ENCODE data around the gene TMEM132C. TPM values are rescaled to one million over a fixed set of nuclear protein-coding genes. Genes with fewer than 3 reads are reported as not detected.

Gene TMEM132C
- total and polyA plus RNA-seq, 2 of the 13 experiments (the other 11 are each of a cell fraction or from before 2014, with no cell fraction given) = not detected

- ATAC-seq (no peak), FAIRE-seq (no peak), DNase-seq (ENCODE audit: low spot score) (no peak)
- Histone ChIP-seq H3K36me3 (replicated peaks in 1 of 2; ENCODE audit: control insufficient read depth in 1 of 2, insufficient read depth in 2 of 2, low read length in 2 of 2) (no peaks in the 10 kb centered on the region), H3K4me1 (ENCODE audit: insufficient read depth, low read length) (no peaks in the 10 kb centered on the region), H3K9me3 (ENCODE audit: low read length) (no peaks in the 10 kb centered on the region; the same call in 1 of the 2 replicates), H3K4me3 (replicated peaks in 1 of 3; ENCODE audit: insufficient read depth in 1 of 3, low read depth in 2 of 3, low read length in 3 of 3) (no peak overlapping the region), H3K9ac (ENCODE audit: insufficient read depth, low read depth, low read length) (no peak overlapping the region), H2AFZ (ENCODE audit: low read length) (no peak overlapping the region), H3K4me2 (ENCODE audit: low read depth, low read length) (no peak overlapping the region), H3K27me3 (ENCODE audit: control insufficient read depth in 1 of 2, insufficient read depth in 2 of 2, low read length in 2 of 2) (peaks cover 0 to 4% of the 10 kb centered on the region in 2 experiments; a peak in 1 of 5 replicates), H3K27ac (ENCODE audit: extremely low read length, insufficient read depth, low read length) (no peak overlapping the region), H4K20me1 (ENCODE audit: insufficient read depth, low read length) (no peaks in the 10 kb centered on the region), H3K79me2 (ENCODE audit: insufficient read depth, low read length) (no peaks in the 10 kb centered on the region)
- ChIA-PET POLR2A (no interaction called here), CTCF (ENCODE audit: low intra/inter-chr PET ratio, low total read pairs) (no interaction called here)
- intact Hi-C loops (cut with micrococcal nuclease; ENCODE audit: unreplicated experiment) (no loop called here), in situ Hi-C loops (cut with HindIII; ENCODE audit: extremely low pct_ligation_motif_present, low pct_unique_long_range_greater_than_20kb) (no loop called here)
- 0% methylated on average over 7 of the region's 8 CpGs for WGBS (ENCODE audit: low lambda C conversion rate)
- no TSS peak for BruUV-seq (replicated peaks)
- TF ChIP-seq SKI (IDR thresholded peaks at IDR 0.05; ENCODE audit: partially characterized antibody) = no peak
- no peak for TF ChIP-seq ZNF569 (CRISPR knock-in tag; IDR thresholded peaks at IDR 0.05; ENCODE audit: borderline replicate concordance)
- no peak for TF ChIP-seq ZSCAN9 (CRISPR knock-in tag; IDR thresholded peaks at IDR 0.05; ENCODE audit: borderline replicate concordance)
- no peak for TF ChIP-seq HDAC2 (CRISPR knock-in tag; IDR thresholded peaks at IDR 0.05)
- TF ChIP-seq CBFB (CRISPR knock-in tag; IDR thresholded peaks at IDR 0.05) = no peak
- TF ChIP-seq ZNF790 (CRISPR knock-in tag; IDR thresholded peaks at IDR 0.05; ENCODE audit: borderline replicate concordance) = no peak
- no peak for TF ChIP-seq FIP1L1 (IDR thresholded peaks at IDR 0.05; ENCODE audit: borderline replicate concordance, insufficient read depth, low read depth, low read length)
- no peak for TF ChIP-seq JDP2 (CRISPR knock-in tag; IDR thresholded peaks at IDR 0.05; ENCODE audit: borderline replicate concordance)
- TF ChIP-seq ZMYM3 (CRISPR knock-in tag; IDR thresholded peaks at IDR 0.05) = no peak
- TF ChIP-seq ZNF646 (CRISPR knock-in tag; IDR thresholded peaks at IDR 0.05) = no peak
- no peak for TF ChIP-seq ZNF446 (CRISPR knock-in tag; IDR thresholded peaks at IDR 0.05)
- no peak for TF ChIP-seq ZNF609 (CRISPR knock-in tag; IDR thresholded peaks at IDR 0.05; ENCODE audit: borderline replicate concordance)
These were observed 345.3 kb downstream of the TMEM132C start for GRCh38 chr12:128612150-128612850.
